GM12878 (cell line): ENCODE data around the gene ATP5PD. TPM values are rescaled to one million over a fixed set of nuclear protein-coding genes. Genes with fewer than 3 reads are reported as not detected.

Source experiments
- ATAC-seq: fragments of 200-7000 bp; cut with Tn5 transposase; 3 replicates; pipeline ENCODE4 v1.9.1; 2020; ENCODE audit warnings: mild to moderate bottlenecking, moderate library complexity
- BruUV-seq: library from RNA; stranded (reverse); fragments of 400-500 nt; replicated peaks from 2 replicates; lab custom pipeline; 2021; lab: Mats Ljungman, UMichigan
- CTCF ChIA-PET: fragments of 300-600 bp; sonication (Branson Sonifier 250); formaldehyde crosslinking; extraction: SDS; loops from one replicate; lab custom pipeline; 2021; ENCODE audit warnings: inconsistent platforms; lab: Yijun Ruan, JAX
- POLR2A ChIA-PET: fragments of 350-600 bp; formaldehyde crosslinking; extraction: SDS; loops from one replicate; lab custom pipeline; 2021; ENCODE audit warnings: inconsistent platforms; lab: Charles Lee
- RAD21 ChIA-PET: fragments of 300-600 bp; sonication (Branson Sonifier 250); formaldehyde crosslinking; loops from one replicate; lab custom pipeline; 2023; ENCODE audit warnings: antibody characterized with exemption; ENCODE audit not compliant: unreplicated experiment; lab: Charles Lee
- SMC1A ChIA-PET: fragments of 300-600 bp; sonication (Branson Sonifier 250); formaldehyde crosslinking; loops from one replicate; lab custom pipeline; 2023; ENCODE audit not compliant: unreplicated experiment, uncharacterized antibody; lab: Charles Lee
- DNase-seq: peaks from one replicate; pipeline ENCODE4 v3.0.0-alpha.2; 2011; ENCODE audit warnings: low read depth, low spot score
- FAIRE-seq: peaks from 3 replicates; lab custom pipeline; 2011; peaks lifted over from hg19 to GRCh38; lab: Jason Lieb, UNC
- H2AFZ ChIP-seq: 2 replicates; pipeline ENCODE4 v1.6.0; 2011; ENCODE audit warnings: low read depth, low read length, control low read depth; ENCODE audit not compliant: control insufficient read depth
- H3K27ac ChIP-seq: 2 replicates; pipeline ENCODE4 v1.5.1; 2011; ENCODE audit warnings: control low read depth; ENCODE audit not compliant: control insufficient read depth, insufficient read depth
- H3K27me3 ChIP-seq, 2 experiments: replicated peaks in 1 of 2; 2 replicates each; pipeline versions ENCODE4 v1.6.0 to v1.6.1; 2011; ENCODE audit warnings: low read length in 1 of 2; ENCODE audit not compliant: control insufficient read depth in 2 of 2, insufficient read depth in 2 of 2
- H3K36me3 ChIP-seq, 2 experiments: 2 replicates each; pipeline ENCODE4 v1.5.1; 2011; ENCODE audit warnings: low read length in 1 of 2; ENCODE audit not compliant: control insufficient read depth in 2 of 2, insufficient read depth in 2 of 2
- H3K4me1 ChIP-seq: 2 replicates; pipeline ENCODE4 v1.6.1; 2011; ENCODE audit warnings: mild to moderate bottlenecking, low read length, moderate library complexity, mixed read lengths; ENCODE audit not compliant: control insufficient read depth, insufficient read depth
- H3K4me2 ChIP-seq: 2 replicates; pipeline ENCODE4 v1.6.0; 2011; ENCODE audit warnings: control low read depth; ENCODE audit not compliant: control insufficient read depth, insufficient read depth
- H3K4me3 ChIP-seq: fragments of 200-600 bp; sonication (generic); 2 replicates; pipeline ENCODE4 v1.5.1; 2016
- H3K79me2 ChIP-seq: 2 replicates; pipeline ENCODE4 v1.6.0; 2011; ENCODE audit warnings: low read length; ENCODE audit not compliant: control insufficient read depth, insufficient read depth
- H3K9ac ChIP-seq: 2 replicates; pipeline ENCODE4 v1.8.0; 2011; ENCODE audit warnings: low read length, control low read depth, mixed read lengths; ENCODE audit not compliant: control insufficient read depth, insufficient read depth
- H3K9me3 ChIP-seq: replicated peaks from 3 replicates; pipeline ENCODE4 v1.5.1; 2011; ENCODE audit warnings: mild to moderate bottlenecking, low read length; ENCODE audit not compliant: control insufficient read depth, insufficient read depth
- H4K20me1 ChIP-seq: 2 replicates; pipeline ENCODE4 v1.6.0; 2011; ENCODE audit not compliant: control insufficient read depth, insufficient read depth
- JUND ChIP-seq: IDR thresholded peaks from 2 replicates; pipeline ENCODE4 v1.6.1; 2012; ENCODE audit warnings: low read depth, mild to moderate bottlenecking, low read length, improper control_type of control experiment, moderate library complexity
- KLF5 ChIP-seq: fragments of 450-650 bp; IDR thresholded peaks from 2 replicates; pipeline ENCODE4 v1.6.1; 2014; ENCODE audit warnings: mild to moderate bottlenecking; ENCODE audit not compliant: partially characterized antibody
- MEF2A ChIP-seq: IDR thresholded peaks from 2 replicates; pipeline ENCODE4 v1.6.1; 2011; ENCODE audit warnings: low read depth, mild to moderate bottlenecking, low read length, moderate library complexity; ENCODE audit not compliant: insufficient read depth
- NFIC ChIP-seq: IDR thresholded peaks from 2 replicates; pipeline ENCODE4 v1.6.1; 2012; ENCODE audit warnings: low read depth, mild to moderate bottlenecking, inconsistent platforms, low read length, moderate library complexity
- NR2C1 ChIP-seq: fragments of 450-650 bp; IDR thresholded peaks from 2 replicates; pipeline ENCODE4 v1.6.1; 2017; ENCODE audit warnings: antibody characterized with exemption, mild to moderate bottlenecking, moderate library complexity
- PAX5 ChIP-seq: IDR thresholded peaks from 2 replicates; pipeline ENCODE4 v1.6.1; 2011; ENCODE audit warnings: low read depth, low read length, borderline replicate concordance
- SMAD1 ChIP-seq: fragments of 450-650 bp; IDR thresholded peaks from 2 replicates; pipeline ENCODE4 v1.6.1; 2018; ENCODE audit warnings: mild to moderate bottlenecking, low read depth; ENCODE audit not compliant: partially characterized antibody
- ZNF24 ChIP-seq: fragments of 450-650 bp; IDR thresholded peaks from 2 replicates; pipeline ENCODE4 v1.6.1; 2017; ENCODE audit warnings: antibody characterized with exemption, mild to moderate bottlenecking
- ZSCAN29 ChIP-seq: fragments of 450-650 bp; IDR thresholded peaks from 2 replicates; pipeline ENCODE4 v1.6.1; 2017; ENCODE audit warnings: mild to moderate bottlenecking, moderate library complexity
- WGBS: methylation state at CpG from one replicate; pipeline ENCODE4 v1.1.6; 2016; ENCODE audit warnings: low lambda C conversion rate; ENCODE audit not compliant: insufficient replicate concordance, insufficient coverage; ENCODE audit errors: missing lambda C conversion rate; 5-methylcytosine and 5-hydroxymethylcytosine counted together
- in situ Hi-C: fragments of 300-500 bp; cut with MboI; formaldehyde crosslinking; loops from 9 replicates; pipeline ENCODE4 v1.14.3; 2018; ENCODE audit warnings: mixed read lengths
- intact Hi-C: fragments of 100-400 bp; cut with micrococcal nuclease; formaldehyde crosslinking; loops from one replicate; pipeline ENCODE4 v1.14.2; 2022; ENCODE audit not compliant: unreplicated experiment
- polyA plus RNA-seq, 11 experiments: library from polyadenylated mRNA; depleted of rRNA in 4 of 11; unstranded in 6 of 11; stranded (reverse) in 5 of 11; fragments of >200 nt; fragmentation: Nextera tagmentation in 4 of 11; fragmentation: Illumina TruSeq in 1 of 11; extraction: Ambion mirVana in 4 of 11; extraction: Trizol in 1 of 11; gene quantifications; 1 replicate in 1 of 11; 2 replicates in 10 of 11; pipeline versions ENCODE4 v1.2.1 to v1.2.3, GENCODE V29; 2011 to 2016; ENCODE audit warnings: inconsistent platforms in 2 of 11, missing spikeins in 2 of 11, low read depth in 1 of 11
- total RNA-seq, 4 experiments: library from RNA; depleted of rRNA in 3 of 4; stranded (reverse); fragments of >200 nt in 3 of 4; fragmentation: Illumina TruSeq in 1 of 4; extraction: Trizol in 1 of 4; gene quantifications; 2 replicates each; pipeline versions ENCODE4 v1.2.1 to v1.2.3, GENCODE V29; 2013 to 2021
- TF ChIP-seq, protein P1 (sequence below): fragments of 450-650 bp; IDR thresholded peaks from 2 replicates; pipeline ENCODE4 v1.6.1; 2017; ENCODE audit warnings: mild to moderate bottlenecking, moderate library complexity
- TF ChIP-seq, protein P2 (sequence below): fragments of 450-650 bp; IDR thresholded peaks from 2 replicates; pipeline ENCODE4 v1.6.1; 2017; ENCODE audit warnings: mild to moderate bottlenecking, moderate library complexity
- TF ChIP-seq, protein P3 (sequence below): IDR thresholded peaks from 2 replicates; pipeline ENCODE4 v1.6.1; 2012; ENCODE audit warnings: low read depth, low read length, improper control_type of control experiment

The ATP5PD gene
- total and polyA plus RNA-seq, 10 of the 15 experiments (the other 5 are each of a cell fraction or from before 2014, with no cell fraction given): 172 to 772 (median 321) TPM

DNA sequence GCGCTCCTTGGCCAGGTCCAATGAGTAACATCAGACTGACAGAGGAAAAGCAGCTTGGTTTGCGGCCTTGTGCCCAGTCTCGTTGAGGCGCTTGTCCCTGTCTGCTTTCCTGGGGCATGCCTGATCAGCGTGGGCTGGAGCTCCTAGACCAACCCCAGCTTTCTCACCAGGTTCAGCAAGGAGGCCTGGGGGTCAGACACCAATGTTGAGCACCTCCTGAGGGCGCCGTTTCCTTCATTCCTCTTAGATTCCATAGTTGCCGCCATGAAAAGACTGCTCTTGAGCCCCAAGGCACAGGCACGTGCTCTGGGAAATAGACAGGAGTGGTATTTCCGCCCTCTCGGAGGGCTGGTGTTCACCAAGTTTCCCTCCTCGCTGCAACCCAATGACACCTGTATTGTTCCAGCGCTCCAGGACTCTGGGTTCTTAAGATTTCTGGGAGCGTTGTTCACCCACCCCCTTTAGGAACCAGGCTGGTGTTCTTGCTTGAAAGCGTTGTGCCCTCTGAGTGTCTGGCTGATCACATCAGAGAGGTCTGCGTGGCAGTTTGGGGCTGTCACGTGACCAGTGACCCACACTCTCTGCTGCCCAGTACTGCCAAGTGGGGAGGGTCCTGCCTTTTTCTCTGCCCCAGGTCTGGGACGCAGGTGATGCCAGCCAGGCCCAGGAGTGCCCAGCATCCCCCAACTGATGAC lies 18.2 kb upstream of the ATP5PD start (continued):
- TF ChIP-seq, protein P1, sequence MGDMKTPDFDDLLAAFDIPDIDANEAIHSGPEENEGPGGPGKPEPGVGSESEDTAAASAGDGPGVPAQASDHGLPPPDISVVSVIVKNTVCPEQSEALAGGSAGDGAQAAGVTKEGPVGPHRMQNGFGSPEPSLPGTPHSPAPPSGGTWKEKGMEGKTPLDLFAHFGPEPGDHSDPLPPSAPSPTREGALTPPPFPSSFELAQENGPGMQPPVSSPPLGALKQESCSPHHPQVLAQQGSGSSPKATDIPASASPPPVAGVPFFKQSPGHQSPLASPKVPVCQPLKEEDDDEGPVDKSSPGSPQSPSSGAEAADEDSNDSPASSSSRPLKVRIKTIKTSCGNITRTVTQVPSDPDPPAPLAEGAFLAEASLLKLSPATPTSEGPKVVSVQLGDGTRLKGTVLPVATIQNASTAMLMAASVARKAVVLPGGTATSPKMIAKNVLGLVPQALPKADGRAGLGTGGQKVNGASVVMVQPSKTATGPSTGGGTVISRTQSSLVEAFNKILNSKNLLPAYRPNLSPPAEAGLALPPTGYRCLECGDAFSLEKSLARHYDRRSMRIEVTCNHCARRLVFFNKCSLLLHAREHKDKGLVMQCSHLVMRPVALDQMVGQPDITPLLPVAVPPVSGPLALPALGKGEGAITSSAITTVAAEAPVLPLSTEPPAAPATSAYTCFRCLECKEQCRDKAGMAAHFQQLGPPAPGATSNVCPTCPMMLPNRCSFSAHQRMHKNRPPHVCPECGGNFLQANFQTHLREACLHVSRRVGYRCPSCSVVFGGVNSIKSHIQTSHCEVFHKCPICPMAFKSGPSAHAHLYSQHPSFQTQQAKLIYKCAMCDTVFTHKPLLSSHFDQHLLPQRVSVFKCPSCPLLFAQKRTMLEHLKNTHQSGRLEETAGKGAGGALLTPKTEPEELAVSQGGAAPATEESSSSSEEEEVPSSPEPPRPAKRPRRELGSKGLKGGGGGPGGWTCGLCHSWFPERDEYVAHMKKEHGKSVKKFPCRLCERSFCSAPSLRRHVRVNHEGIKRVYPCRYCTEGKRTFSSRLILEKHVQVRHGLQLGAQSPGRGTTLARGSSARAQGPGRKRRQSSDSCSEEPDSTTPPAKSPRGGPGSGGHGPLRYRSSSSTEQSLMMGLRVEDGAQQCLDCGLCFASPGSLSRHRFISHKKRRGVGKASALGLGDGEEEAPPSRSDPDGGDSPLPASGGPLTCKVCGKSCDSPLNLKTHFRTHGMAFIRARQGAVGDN: no peak

DNA sequence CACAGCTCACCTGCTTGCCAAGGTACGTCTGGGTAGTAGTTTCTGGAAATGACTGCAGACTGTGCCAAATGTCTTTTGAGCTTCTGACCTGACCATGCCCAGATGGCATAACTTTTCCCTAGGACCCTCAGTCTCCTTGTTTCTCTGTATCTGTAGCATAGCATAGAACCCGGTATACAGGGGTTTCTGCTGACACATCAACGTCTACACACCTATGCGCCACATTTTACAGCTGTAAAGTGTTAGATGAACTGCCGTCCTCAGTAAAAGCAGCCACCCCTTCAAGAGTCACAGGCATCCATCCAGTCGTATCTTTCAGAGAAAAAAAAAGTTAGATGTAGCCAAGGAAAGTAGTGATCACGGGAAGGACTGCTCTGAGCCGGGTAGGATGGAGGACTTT lies 17.7 kb upstream of the ATP5PD start:
- FAIRE-seq (no peak), ATAC-seq (no peak), DNase-seq (no peak)
- no peak overlapping the region for H3K4me3 ChIP-seq
- intact Hi-C loops: no loop called here
- BruUV-seq: no TSS peak
- no peak overlapping the region for H3K4me2 ChIP-seq
- 88% methylated on average over 8 of the region's 8 CpGs for WGBS
- no peak overlapping the region for H3K27ac ChIP-seq
- CTCF ChIA-PET: no interaction called here
- POLR2A ChIA-PET: no interaction called here
- H3K79me2 ChIP-seq: no peaks in the 10 kb centered on the region
- H3K27me3 ChIP-seq: no peaks in the 10 kb centered on the region
- no peak overlapping the region for H3K9ac ChIP-seq
- in situ Hi-C loops: no loop called here
- RAD21 ChIA-PET: interaction anchor here (1.0 to 1.6 kb wide), 3 partner anchors 41 to 137 kb away, joined by 3 to 4 read pairs (median 3); no protein-coding TSS in a partner anchor
- H4K20me1 ChIP-seq: no peaks in the 10 kb centered on the region
- peaks cover 15% of the 10 kb centered on the region for H3K4me1 ChIP-seq
- no peaks in the 10 kb centered on the region for H3K9me3 ChIP-seq
- H3K36me3 ChIP-seq: peaks cover 4 to 14% of the 10 kb centered on the region in 2 experiments; a peak in 3 of 4 replicates
- H2AFZ ChIP-seq: no peak overlapping the region
- SMC1A ChIA-PET: no interaction called here
- no peak for TF ChIP-seq ZNF24
- TF ChIP-seq MEF2A: no peak
- TF ChIP-seq, protein P2, sequence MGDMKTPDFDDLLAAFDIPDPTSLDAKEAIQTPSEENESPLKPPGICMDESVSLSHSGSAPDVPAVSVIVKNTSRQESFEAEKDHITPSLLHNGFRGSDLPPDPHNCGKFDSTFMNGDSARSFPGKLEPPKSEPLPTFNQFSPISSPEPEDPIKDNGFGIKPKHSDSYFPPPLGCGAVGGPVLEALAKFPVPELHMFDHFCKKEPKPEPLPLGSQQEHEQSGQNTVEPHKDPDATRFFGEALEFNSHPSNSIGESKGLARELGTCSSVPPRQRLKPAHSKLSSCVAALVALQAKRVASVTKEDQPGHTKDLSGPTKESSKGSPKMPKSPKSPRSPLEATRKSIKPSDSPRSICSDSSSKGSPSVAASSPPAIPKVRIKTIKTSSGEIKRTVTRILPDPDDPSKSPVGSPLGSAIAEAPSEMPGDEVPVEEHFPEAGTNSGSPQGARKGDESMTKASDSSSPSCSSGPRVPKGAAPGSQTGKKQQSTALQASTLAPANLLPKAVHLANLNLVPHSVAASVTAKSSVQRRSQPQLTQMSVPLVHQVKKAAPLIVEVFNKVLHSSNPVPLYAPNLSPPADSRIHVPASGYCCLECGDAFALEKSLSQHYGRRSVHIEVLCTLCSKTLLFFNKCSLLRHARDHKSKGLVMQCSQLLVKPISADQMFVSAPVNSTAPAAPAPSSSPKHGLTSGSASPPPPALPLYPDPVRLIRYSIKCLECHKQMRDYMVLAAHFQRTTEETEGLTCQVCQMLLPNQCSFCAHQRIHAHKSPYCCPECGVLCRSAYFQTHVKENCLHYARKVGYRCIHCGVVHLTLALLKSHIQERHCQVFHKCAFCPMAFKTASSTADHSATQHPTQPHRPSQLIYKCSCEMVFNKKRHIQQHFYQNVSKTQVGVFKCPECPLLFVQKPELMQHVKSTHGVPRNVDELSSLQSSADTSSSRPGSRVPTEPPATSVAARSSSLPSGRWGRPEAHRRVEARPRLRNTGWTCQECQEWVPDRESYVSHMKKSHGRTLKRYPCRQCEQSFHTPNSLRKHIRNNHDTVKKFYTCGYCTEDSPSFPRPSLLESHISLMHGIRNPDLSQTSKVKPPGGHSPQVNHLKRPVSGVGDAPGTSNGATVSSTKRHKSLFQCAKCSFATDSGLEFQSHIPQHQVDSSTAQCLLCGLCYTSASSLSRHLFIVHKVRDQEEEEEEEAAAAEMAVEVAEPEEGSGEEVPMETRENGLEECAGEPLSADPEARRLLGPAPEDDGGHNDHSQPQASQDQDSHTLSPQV: no peak
- no peak for TF ChIP-seq JUND
- TF ChIP-seq KLF5: no peak
- TF ChIP-seq NFIC: no peak
- TF ChIP-seq ZSCAN29: no peak
- no peak for TF ChIP-seq PAX5
- TF ChIP-seq NR2C1: no peak
- TF ChIP-seq, protein P3, sequence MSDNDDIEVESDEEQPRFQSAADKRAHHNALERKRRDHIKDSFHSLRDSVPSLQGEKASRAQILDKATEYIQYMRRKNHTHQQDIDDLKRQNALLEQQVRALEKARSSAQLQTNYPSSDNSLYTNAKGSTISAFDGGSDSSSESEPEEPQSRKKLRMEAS: no peak
- no peak for TF ChIP-seq SMAD1
